Neural cell (in vitro differentiated cells): ENCODE results near the gene IMPA2.

Source experiments
- EP300 ChIP-seq: fragments of 450-650 bp; conservative IDR thresholded peaks from 2 replicates; pipeline ENCODE4 v1.6.1; 2014; ENCODE audit warnings: antibody characterized with exemption, mild to moderate bottlenecking, moderate library complexity; ENCODE audit not compliant: poor library complexity, severe bottlenecking
- EZH2 ChIP-seq: fragments of 200-600, 300-800 bp; shearing (Covaris generic), sonication (generic); IDR thresholded peaks from 2 replicates; pipeline ENCODE4 v1.6.1; 2014; ENCODE audit warnings: antibody characterized with exemption, low read length, borderline replicate concordance, mild to moderate bottlenecking; ENCODE audit not compliant: insufficient read depth, poor library complexity, severe bottlenecking
- MXI1 ChIP-seq: fragments of 450-650 bp; conservative IDR thresholded peaks from 2 replicates; pipeline ENCODE4 v1.6.1; 2014; ENCODE audit warnings: antibody characterized with exemption, mild to moderate bottlenecking; ENCODE audit not compliant: poor library complexity, severe bottlenecking
- POLR2AphosphoS5 ChIP-seq: IDR thresholded peaks from 2 replicates; pipeline ENCODE4 v1.6.1; 2012
- RAD21 ChIP-seq: fragments of 450-650 bp; conservative IDR thresholded peaks from 2 replicates; pipeline ENCODE4 v1.6.1; 2014; ENCODE audit warnings: antibody characterized with exemption, mild to moderate bottlenecking, moderate library complexity
- TAF1 ChIP-seq: IDR thresholded peaks from 2 replicates; pipeline ENCODE4 v1.6.1; 2012; ENCODE audit warnings: low read depth
- TF ChIP-seq, protein P1 (sequence below): fragments of 450-650 bp; IDR thresholded peaks from 2 replicates; pipeline ENCODE4 v1.5.1; 2014; ENCODE audit warnings: antibody characterized with exemption, mild to moderate bottlenecking, moderate library complexity; ENCODE audit not compliant: poor library complexity, severe bottlenecking
- TF ChIP-seq, protein P2 (sequence below): IDR thresholded peaks from 2 replicates; pipeline ENCODE4 v1.6.1; 2012; ENCODE audit warnings: borderline replicate concordance

- TF ChIP-seq RAD21: no peak
- TF ChIP-seq POLR2AphosphoS5: no peak
- TF ChIP-seq, protein P1, sequence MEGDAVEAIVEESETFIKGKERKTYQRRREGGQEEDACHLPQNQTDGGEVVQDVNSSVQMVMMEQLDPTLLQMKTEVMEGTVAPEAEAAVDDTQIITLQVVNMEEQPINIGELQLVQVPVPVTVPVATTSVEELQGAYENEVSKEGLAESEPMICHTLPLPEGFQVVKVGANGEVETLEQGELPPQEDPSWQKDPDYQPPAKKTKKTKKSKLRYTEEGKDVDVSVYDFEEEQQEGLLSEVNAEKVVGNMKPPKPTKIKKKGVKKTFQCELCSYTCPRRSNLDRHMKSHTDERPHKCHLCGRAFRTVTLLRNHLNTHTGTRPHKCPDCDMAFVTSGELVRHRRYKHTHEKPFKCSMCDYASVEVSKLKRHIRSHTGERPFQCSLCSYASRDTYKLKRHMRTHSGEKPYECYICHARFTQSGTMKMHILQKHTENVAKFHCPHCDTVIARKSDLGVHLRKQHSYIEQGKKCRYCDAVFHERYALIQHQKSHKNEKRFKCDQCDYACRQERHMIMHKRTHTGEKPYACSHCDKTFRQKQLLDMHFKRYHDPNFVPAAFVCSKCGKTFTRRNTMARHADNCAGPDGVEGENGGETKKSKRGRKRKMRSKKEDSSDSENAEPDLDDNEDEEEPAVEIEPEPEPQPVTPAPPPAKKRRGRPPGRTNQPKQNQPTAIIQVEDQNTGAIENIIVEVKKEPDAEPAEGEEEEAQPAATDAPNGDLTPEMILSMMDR: no peak
- TF ChIP-seq EP300: no peak
- no peak for TF ChIP-seq MXI1
- TF ChIP-seq, protein P2, sequence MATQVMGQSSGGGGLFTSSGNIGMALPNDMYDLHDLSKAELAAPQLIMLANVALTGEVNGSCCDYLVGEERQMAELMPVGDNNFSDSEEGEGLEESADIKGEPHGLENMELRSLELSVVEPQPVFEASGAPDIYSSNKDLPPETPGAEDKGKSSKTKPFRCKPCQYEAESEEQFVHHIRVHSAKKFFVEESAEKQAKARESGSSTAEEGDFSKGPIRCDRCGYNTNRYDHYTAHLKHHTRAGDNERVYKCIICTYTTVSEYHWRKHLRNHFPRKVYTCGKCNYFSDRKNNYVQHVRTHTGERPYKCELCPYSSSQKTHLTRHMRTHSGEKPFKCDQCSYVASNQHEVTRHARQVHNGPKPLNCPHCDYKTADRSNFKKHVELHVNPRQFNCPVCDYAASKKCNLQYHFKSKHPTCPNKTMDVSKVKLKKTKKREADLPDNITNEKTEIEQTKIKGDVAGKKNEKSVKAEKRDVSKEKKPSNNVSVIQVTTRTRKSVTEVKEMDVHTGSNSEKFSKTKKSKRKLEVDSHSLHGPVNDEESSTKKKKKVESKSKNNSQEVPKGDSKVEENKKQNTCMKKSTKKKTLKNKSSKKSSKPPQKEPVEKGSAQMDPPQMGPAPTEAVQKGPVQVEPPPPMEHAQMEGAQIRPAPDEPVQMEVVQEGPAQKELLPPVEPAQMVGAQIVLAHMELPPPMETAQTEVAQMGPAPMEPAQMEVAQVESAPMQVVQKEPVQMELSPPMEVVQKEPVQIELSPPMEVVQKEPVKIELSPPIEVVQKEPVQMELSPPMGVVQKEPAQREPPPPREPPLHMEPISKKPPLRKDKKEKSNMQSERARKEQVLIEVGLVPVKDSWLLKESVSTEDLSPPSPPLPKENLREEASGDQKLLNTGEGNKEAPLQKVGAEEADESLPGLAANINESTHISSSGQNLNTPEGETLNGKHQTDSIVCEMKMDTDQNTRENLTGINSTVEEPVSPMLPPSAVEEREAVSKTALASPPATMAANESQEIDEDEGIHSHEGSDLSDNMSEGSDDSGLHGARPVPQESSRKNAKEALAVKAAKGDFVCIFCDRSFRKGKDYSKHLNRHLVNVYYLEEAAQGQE: no peak
- TF ChIP-seq TAF1: no peak
- no peak for TF ChIP-seq EZH2
Observed at GRCh38 chr18:11953113-11953512, 28.2 kb upstream of the IMPA2 start.
